ENCODE data around the gene DXO. TPM values are rescaled to one million over a fixed set of nuclear protein-coding genes. Genes with fewer than 3 reads are reported as not detected.
"Not testable (repeated sequence)": the region's sequence is repeated elsewhere in the genome, so short reads cannot be mapped to it uniquely, and the experiment has no call there.

DXO gene
- total and polyA plus RNA-seq, 11 donors, result 9.4 to 17.8 (median 12.8) TPM

- Histone ChIP-seq H3K36me3 (peaks cover 0 to 10% (median 0%) of the 10 kb centered on the region in 9 donors), H3K4me1 (no peaks in the 10 kb centered on the region), H3K9me3 (no peaks in the 10 kb centered on the region), H3K27me3 (no peaks in the 10 kb centered on the region), H3K27ac (no peak overlapping the region), H3K4me3 (no peak overlapping the region)
- no peak for TF ChIP-seq POLR2A (IDR thresholded peaks at IDR 0.05)
- WGBS, 4 donors, result 75 to 79% (median 76%) methylated on average over 9 of the region's 9 CpGs
- no peak for ATAC-seq
- intact Hi-C loops (cut with DNase I), result no loop called here
- no peak for DNase-seq
These were observed 36.1 kb downstream of the DXO start for GRCh38 chr6:31935823-31936222.

GRCh38 chr6:31935021-31935420 lies 36.9 kb downstream of the DXO start:
- H3K27me3 ChIP-seq, result no peaks in the 10 kb centered on the region
- DNase-seq (no peak), ATAC-seq (no peak)
- intact Hi-C loops (cut with DNase I), result no loop called here
- H3K4me1 ChIP-seq, result no peaks in the 10 kb centered on the region
- TF ChIP-seq CTCF (IDR thresholded peaks at IDR 0.05), result no peak
- TF ChIP-seq POLR2A (IDR thresholded peaks at IDR 0.05), result no peak
- no peak overlapping the region for H3K27ac ChIP-seq
- H3K36me3 ChIP-seq, result peaks cover 0 to 7% (median 0%) of the 10 kb centered on the region in 9 donors
- no peak overlapping the region for H3K4me3 ChIP-seq
- H3K9me3 ChIP-seq, result no peaks in the 10 kb centered on the region
- WGBS, 4 donors, result 71 to 79% (median 72%) methylated on average over 3 of the region's 3 CpGs

- intact Hi-C loops (cut with DNase I), result no loop called here
- H3K4me1 ChIP-seq, result peaks cover 0 to 8% (median 0%) of the 10 kb centered on the region in 12 donors
- no peak overlapping the region for H3K4me3 ChIP-seq
- no peaks in the 10 kb centered on the region for H3K27me3 ChIP-seq
- H3K27ac ChIP-seq, result no peak overlapping the region
- DNase-seq (no peak), ATAC-seq (no peak)
- no peaks in the 10 kb centered on the region for H3K36me3 ChIP-seq
- 83 to 89% (median 87%) methylated on average over 8 to 19 of the region's 19 CpGs for WGBS, 4 donors
- no peaks in the 10 kb centered on the region for H3K9me3 ChIP-seq
- TF ChIP-seq POLR2A (IDR thresholded peaks at IDR 0.05) (no peak), CTCF (IDR thresholded peaks at IDR 0.05) (no peak)
These were observed 38.4 kb downstream of the DXO start for GRCh38 chr6:31933537-31933936.

- H3K27me3 ChIP-seq; H3K27ac ChIP-seq; DNase-seq; intact Hi-C loops (cut with DNase I); H3K4me3 ChIP-seq; H3K9me3 ChIP-seq; H3K36me3 ChIP-seq; ATAC-seq: not testable (repeated sequence)
- 80 to 97% (median 94%) methylated on average over 3 to 32 of the region's 32 CpGs for WGBS, 4 donors
- H3K4me1 ChIP-seq, result peaks cover 0 to 14% (median 0%) of the 10 kb centered on the region in 12 donors
These were observed 39.8 kb downstream of the DXO start for GRCh38 chr6:31932137-31932536.

- DNase-seq, result no peak
- H3K4me1 ChIP-seq, result peaks cover 0 to 17% (median 0%) of the 10 kb centered on the region in 12 donors
- no peaks in the 10 kb centered on the region for H3K9me3 ChIP-seq
- no peak overlapping the region for H3K4me3 ChIP-seq
- H3K36me3 ChIP-seq, result no peaks in the 10 kb centered on the region
- TF ChIP-seq CTCF (IDR thresholded peaks at IDR 0.05) (no peak), POLR2A (IDR thresholded peaks at IDR 0.05) (no peak)
- no peak for ATAC-seq
- intact Hi-C loops (cut with DNase I), result no loop called here
- 73 to 86% (median 82%) methylated on average over 1 of the region's 1 CpG for WGBS, 4 donors
- H3K27ac ChIP-seq, result no peak overlapping the region
- no peaks in the 10 kb centered on the region for H3K27me3 ChIP-seq
These were observed 41.0 kb downstream of the DXO start for GRCh38 chr6:31930962-31931361.

Data from heart left ventricle (tissue), 16 donors.